GM18519 (cell line): ENCODE data around the gene BASP1.
"Not testable (repeated sequence)": the region's sequence is repeated elsewhere in the genome, so short reads cannot be mapped to it uniquely, and the experiment has no call there.

Source experiments
- ATAC-seq: cut with Tn5 transposase; IDR thresholded peaks from one replicate; pipeline ENCODE4 v1.9.1; 2021; ENCODE audit warnings: mild to moderate bottlenecking, moderate library complexity; ENCODE audit not compliant: unreplicated experiment, low FRiP score

Gene BASP1

GRCh38 chr5:17311811-17312210, 94.4 kb downstream of the BASP1 start:
- not testable (repeated sequence) for ATAC-seq

GRCh38 chr5:17312358-17312757, 94.9 kb downstream of the BASP1 start:
- no peak for ATAC-seq

GRCh38 chr5:17314907-17315471, 97.6 kb downstream of the BASP1 start:
- no peak for ATAC-seq

GRCh38 chr5:17315710-17316221, 98.3 kb downstream of the BASP1 start:
- ATAC-seq, result no peak

- ATAC-seq, result peak; percentile 74
These were observed 99.6 kb downstream of the BASP1 start for GRCh38 chr5:17316970-17317459.

GRCh38 chr5:17317473-17317872, 100.0 kb downstream of the BASP1 start:
- no peak for ATAC-seq

- not testable (repeated sequence) for ATAC-seq
These were observed 101.7 kb downstream of the BASP1 start for GRCh38 chr5:17319095-17319494.

- no peak for ATAC-seq
These were observed 108.6 kb downstream of the BASP1 start for GRCh38 chr5:17325770-17326599.
